SK-N-SH treated with all-trans-retinoic acid at 6 μM for 48 hours (cell line): ENCODE data around the gene BHMT.

Experiments used
- ATAC-seq: fragments of 200-7000 bp; cut with Tn5 transposase; 3 replicates; pipeline ENCODE4 v1.9.1; 2020; ENCODE audit warnings: mild to moderate bottlenecking, moderate library complexity
- ARNTL ChIP-seq: fragments of 450-650 bp; formaldehyde crosslinking; IDR thresholded peaks from 2 replicates; pipeline ENCODE4 v1.5.0; 2020; ENCODE audit warnings: low read depth, mild to moderate bottlenecking, moderate library complexity, borderline replicate concordance
- BACH2 ChIP-seq: fragments of 250-450 bp; sonication (Bioruptor Pico); IDR thresholded peaks from 2 replicates; pipeline ENCODE4 v1.9.0; 2021; ENCODE audit warnings: mild to moderate bottlenecking, borderline replicate concordance
- CSDC2 ChIP-seq: fragments of 250-450 bp; sonication (Bioruptor Pico); IDR thresholded peaks from 2 replicates; pipeline ENCODE4 v1.5.0; 2020; ENCODE audit warnings: mild to moderate bottlenecking, moderate library complexity
- CSRNP3 ChIP-seq: fragments of 250-450 bp; sonication (Bioruptor Pico); IDR thresholded peaks from 2 replicates; pipeline ENCODE4 v1.5.1; 2021; ENCODE audit warnings: mild to moderate bottlenecking, moderate library complexity
- ESRRG ChIP-seq: fragments of 250-450 bp; sonication (Bioruptor Pico); IDR thresholded peaks from 2 replicates; pipeline ENCODE4 v1.6.1; 2021; ENCODE audit warnings: mild to moderate bottlenecking
- GLIS3 ChIP-seq: fragments of 250-450 bp; sonication (Bioruptor Pico); IDR thresholded peaks from 2 replicates; pipeline ENCODE4 v1.5.0; 2020; ENCODE audit warnings: mild to moderate bottlenecking, moderate library complexity
- OSR1 ChIP-seq: fragments of 250-450 bp; sonication (Bioruptor Pico); IDR thresholded peaks from 2 replicates; pipeline ENCODE4 v1.8.0; 2022; ENCODE audit warnings: moderate library complexity, mild to moderate bottlenecking, inconsistent platforms
- PATZ1 ChIP-seq: fragments of 250-450 bp; sonication (Bioruptor Pico); IDR thresholded peaks from 2 replicates; pipeline ENCODE4 v1.8.0; 2020; ENCODE audit warnings: mild to moderate bottlenecking, moderate library complexity, borderline replicate concordance
- POU6F1 ChIP-seq: fragments of 250-450 bp; sonication (Bioruptor Pico); IDR thresholded peaks from 2 replicates; pipeline ENCODE4 v1.8.0; 2021; ENCODE audit warnings: low read depth, mild to moderate bottlenecking, moderate library complexity, borderline replicate concordance
- PPARA ChIP-seq: fragments of 250-450 bp; sonication (Bioruptor Pico); IDR thresholded peaks from 2 replicates; pipeline ENCODE4 v1.5.0; 2020; ENCODE audit warnings: mild to moderate bottlenecking, borderline replicate concordance
- RARB ChIP-seq: fragments of 250-450 bp; sonication (Bioruptor Pico); IDR thresholded peaks from 2 replicates; pipeline ENCODE4 v1.8.0; 2021; ENCODE audit warnings: mild to moderate bottlenecking, moderate library complexity
- SNAI2 ChIP-seq: fragments of 250-450 bp; sonication (Bioruptor Pico); IDR thresholded peaks from 2 replicates; pipeline ENCODE4 v1.5.0; 2020; ENCODE audit warnings: mild to moderate bottlenecking, moderate library complexity
- TCF4 ChIP-seq: fragments of 250-450 bp; sonication (Bioruptor Pico); IDR thresholded peaks from 2 replicates; pipeline ENCODE4 v1.8.0; 2021; ENCODE audit warnings: mild to moderate bottlenecking, moderate library complexity, borderline replicate concordance
- TOX ChIP-seq: fragments of 250-450 bp; sonication (Bioruptor Pico); IDR thresholded peaks from 2 replicates; pipeline ENCODE4 v1.8.0; 2021; ENCODE audit warnings: mild to moderate bottlenecking, moderate library complexity, borderline replicate concordance
- ZC3H10 ChIP-seq: fragments of 250-450 bp; sonication (Bioruptor Pico); IDR thresholded peaks from 2 replicates; pipeline ENCODE4 v1.5.1; 2021; ENCODE audit warnings: mild to moderate bottlenecking, moderate library complexity
- ZFP3 ChIP-seq: fragments of 250-450 bp; sonication (Bioruptor Pico); IDR thresholded peaks from 2 replicates; pipeline ENCODE4 v1.5.0; 2020; ENCODE audit warnings: mild to moderate bottlenecking, moderate library complexity
- ZNF565 ChIP-seq: fragments of 450-650 bp; formaldehyde crosslinking; conservative IDR thresholded peaks from 2 replicates; pipeline ENCODE4 v1.5.0; 2020; ENCODE audit warnings: low read depth, mild to moderate bottlenecking, moderate library complexity
- ZNF70 ChIP-seq: fragments of 450-650 bp; formaldehyde crosslinking; IDR thresholded peaks from 2 replicates; pipeline ENCODE4 v1.5.0; 2020; ENCODE audit warnings: mild to moderate bottlenecking, moderate library complexity
- ZNF8 ChIP-seq: fragments of 450-650 bp; formaldehyde crosslinking; IDR thresholded peaks from 2 replicates; pipeline ENCODE4 v1.5.0; 2020; ENCODE audit warnings: mild to moderate bottlenecking, moderate library complexity

Gene BHMT

GRCh38 chr5:79069488-79070349, 41.9 kb upstream of the BHMT start, which contains the start of the genes BHMT2 and DMGDH (continued):
- no peak for TF ChIP-seq PATZ1
- no peak for TF ChIP-seq CSRNP3 (CRISPR knock-in tag)
- no peak for TF ChIP-seq ZC3H10 (CRISPR knock-in tag)
- no peak for TF ChIP-seq SNAI2
- no peak for TF ChIP-seq BACH2 (CRISPR knock-in tag)
- no peak for TF ChIP-seq ZNF565 (CRISPR knock-in tag)

- no peak for ATAC-seq
- TF ChIP-seq TCF4 (CRISPR knock-in tag) (peak; percentile 51; the same call in 1 of the 2 replicates), PATZ1 (no peak)
These were observed 41.3 kb upstream of the BHMT start for GRCh38 chr5:79070350-79070667.

- peak; percentile 44; the same call in 2 of the 3 replicates for ATAC-seq
- TF ChIP-seq ZNF70 (CRISPR knock-in tag) (no peak), POU6F1 (CRISPR knock-in tag) (no peak), ESRRG (CRISPR knock-in tag) (no peak), CSRNP3 (CRISPR knock-in tag) (no peak), GLIS3 (CRISPR knock-in tag) (no peak), ZNF565 (CRISPR knock-in tag) (no peak), SNAI2 (no peak), PPARA (CRISPR knock-in tag) (no peak)
These were observed 37.0 kb upstream of the BHMT start for GRCh38 chr5:79074641-79075040.

GRCh38 chr5:79075646-79076426, 35.8 kb upstream of the BHMT start:
- no peak for ATAC-seq
- no peak for TF ChIP-seq ZFP3 (CRISPR knock-in tag)
- no peak for TF ChIP-seq ESRRG (CRISPR knock-in tag)
- no peak for TF ChIP-seq ARNTL (CRISPR knock-in tag)
- no peak for TF ChIP-seq ZNF8
- no peak for TF ChIP-seq ZNF565 (CRISPR knock-in tag)
- TF ChIP-seq BACH2 (CRISPR knock-in tag), result no peak
- TF ChIP-seq OSR1, result no peak
- TF ChIP-seq PPARA (CRISPR knock-in tag), result no peak
- TF ChIP-seq CSDC2, result no peak
- TF ChIP-seq RARB (CRISPR knock-in tag), result no peak
- no peak for TF ChIP-seq TCF4 (CRISPR knock-in tag)
- no peak for TF ChIP-seq TOX
